Endodermal cell (in vitro differentiated cells): ENCODE data around the gene DNM3. TPM values are rescaled to one million over a fixed set of nuclear protein-coding genes. Genes with fewer than 3 reads are reported as not detected.

Experiments used
- DNase-seq: peaks from one replicate; pipeline ENCODE4 v3.0.0-alpha.2; 2017
- H3K27ac ChIP-seq: 2 replicates; pipeline ENCODE4 v1.5.1; 2013; ENCODE audit warnings: mild to moderate bottlenecking, low read depth, low read length, moderate library complexity
- H3K27me3 ChIP-seq: 2 replicates; pipeline ENCODE4 v1.6.1; 2013; ENCODE audit warnings: mild to moderate bottlenecking, low read length, moderate library complexity; ENCODE audit not compliant: insufficient read depth, control insufficient read depth, poor library complexity, severe bottlenecking
- H3K36me3 ChIP-seq: 2 replicates; pipeline ENCODE4 v1.7.0; 2013; ENCODE audit warnings: mild to moderate bottlenecking, low read length, moderate library complexity; ENCODE audit not compliant: control insufficient read depth, insufficient read depth
- H3K4me1 ChIP-seq: one replicate; pipeline ENCODE4 v1.7.0; 2013; ENCODE audit warnings: low read length; ENCODE audit not compliant: control insufficient read depth, insufficient read depth
- H3K4me3 ChIP-seq: 2 replicates; pipeline ENCODE4 v1.5.1; 2013; ENCODE audit warnings: mild to moderate bottlenecking, low read length, moderate library complexity
- H3K9ac ChIP-seq: 2 replicates; pipeline ENCODE4 v1.6.1; 2013; ENCODE audit warnings: mild to moderate bottlenecking, low read length, moderate library complexity; ENCODE audit not compliant: poor library complexity, severe bottlenecking; ENCODE audit errors: extremely low read depth
- H3K9me3 ChIP-seq: 2 replicates; pipeline ENCODE4 v1.6.1; 2013; ENCODE audit warnings: mild to moderate bottlenecking, low read length, moderate library complexity; ENCODE audit not compliant: control insufficient read depth
- H3K27ac Mint-ChIP-seq: 2 replicates; pipeline ENCODE4 v1.8.0; 2020; ENCODE audit warnings: mixed read lengths
- H3K27me3 Mint-ChIP-seq: 2 replicates; pipeline ENCODE4 v1.8.0; 2021; ENCODE audit warnings: mild to moderate bottlenecking, mixed read lengths; ENCODE audit not compliant: insufficient read depth
- H3K36me3 Mint-ChIP-seq: 2 replicates; pipeline ENCODE4 v1.8.0; 2020; ENCODE audit warnings: low read depth, mixed read lengths
- H3K4me1 Mint-ChIP-seq: 2 replicates; pipeline ENCODE4 v1.8.0; 2020; ENCODE audit warnings: mixed read lengths
- H3K4me3 Mint-ChIP-seq: 2 replicates; pipeline ENCODE4 v1.8.0; 2020; ENCODE audit warnings: mild to moderate bottlenecking, moderate library complexity, mixed read lengths
- H3K9me3 Mint-ChIP-seq: 2 replicates; pipeline ENCODE4 v1.8.0; 2020; ENCODE audit warnings: mild to moderate bottlenecking, mixed read lengths
- CTCF ChIP-seq: fragments of 200-600 bp; sonication (generic); conservative IDR thresholded peaks from 2 replicates; pipeline ENCODE4 v1.5.0; 2021; ENCODE audit warnings: antibody characterized with exemption, mild to moderate bottlenecking
- WGBS, 2 experiments: methylation state at CpG; one replicate each; pipeline versions ENCODE4 v1.1.5 to v1.1.7; 2013; ENCODE audit warnings: missing lambda C conversion rate in 2 of 2, mixed read lengths in 1 of 2; ENCODE audit not compliant: insufficient coverage in 1 of 2, insufficient read length in 1 of 2; 5-methylcytosine and 5-hydroxymethylcytosine counted together
- microRNA-seq: library from miRNA; unstranded; fragments of <30 nt; microRNA quantifications from one replicate; pipeline ENCODE4 v1.2.0, GENCODE V29; 2020; ENCODE audit warnings: borderline microRNAs expressed
- total RNA-seq, 2 donors: library from RNA; stranded (reverse); fragmentation: NEBNext Ultra II Directional in 1 of 2; extraction: Animal tissue kit (Norgen Biotek cat#: 25700) in 1 of 2; gene quantifications; 2 replicates in 1 of 2; 3 replicates in 1 of 2; pipeline ENCODE4 v1.2.1, GENCODE V29; 2021

The DNM3 gene
- total RNA-seq, 2 donors from 2014 or later: 0.53 to 1.8 TPM

GRCh38 chr1:172460887-172461315, 619.6 kb downstream of the DNM3 start:
- 75 to 94% methylated on average over 1 of the region's 1 CpG for WGBS, 2 experiments
- no peaks in the 10 kb centered on the region for H3K36me3 ChIP-seq
- peaks cover 10% of the 10 kb centered on the region for H3K4me1 Mint-ChIP-seq
- H3K27me3 ChIP-seq: no peaks in the 10 kb centered on the region
- H3K27ac Mint-ChIP-seq: no peak overlapping the region
- peak overlapping the region; percentile 52 for H3K27ac ChIP-seq
- no peak overlapping the region for H3K4me3 ChIP-seq
- TF ChIP-seq CTCF: no peak
- H3K27me3 Mint-ChIP-seq: no peaks in the 10 kb centered on the region
- no peaks in the 10 kb centered on the region for H3K4me1 ChIP-seq
- no peak overlapping the region for H3K9ac ChIP-seq
- H3K9me3 Mint-ChIP-seq: no peaks in the 10 kb centered on the region
- DNase-seq: no peak
- no peaks in the 10 kb centered on the region for H3K36me3 Mint-ChIP-seq
- H3K4me3 Mint-ChIP-seq: no peak overlapping the region
- no peaks in the 10 kb centered on the region for H3K9me3 ChIP-seq

Small RNAs within 50 kb of the gene (microRNA-seq; reads per million reads assigned to microRNA genes)
- not detected for gene MIR199A2
- not detected for gene MIR3120

Other genes starting within 250 kb of the DNM3 start
- gene MYOCOS, start 219.3 kb upstream of the DNM3 start, total RNA-seq: not detected
- gene MYOC, start 188.8 kb upstream of the DNM3 start, total RNA-seq: not detected
- 1 to 10 TPM; 6.2 to 6.9 TPM for gene VAMP4, start 99.4 kb upstream of the DNM3 start, total RNA-seq
- gene METTL13, start 59.8 kb upstream of the DNM3 start, total RNA-seq: 10 to 100 TPM; 32.1 to 38.5 TPM